ENCODE results near the gene C21orf58. TPM values are rescaled to one million over a fixed set of nuclear protein-coding genes. Genes with fewer than 3 reads are reported as not detected.

Gene C21orf58
- total RNA-seq, 1 experiment from 2014 or later, result 10.8 TPM

- Histone ChIP-seq H3K27me3 (ENCODE audit: insufficient read depth, low read length) (no peaks in the 10 kb centered on the region), H2AFZ (ENCODE audit: low read depth, low read length, poor library complexity, severe bottlenecking) (no peak overlapping the region), H3K9ac (ENCODE audit: low read length) (no peak overlapping the region), H3K4me2 (ENCODE audit: low read length) (no peak overlapping the region), H3K9me3 (ENCODE audit: control insufficient read depth in 1 of 2, insufficient read depth in 1 of 2, low read depth in 1 of 2, low read length in 2 of 2) (no peaks in the 10 kb centered on the region), H3K9me2 (ENCODE audit: insufficient read depth) (no peaks in the 10 kb centered on the region), H4K20me1 (ENCODE audit: insufficient read depth) (no peaks in the 10 kb centered on the region), H3K79me2 (ENCODE audit: insufficient read depth, low read length) (peaks cover 77% of the 10 kb centered on the region), H3K4me3 (replicated peaks in 1 of 2; ENCODE audit: low read depth in 1 of 2, low read length in 2 of 2) (no peak overlapping the region), H3K36me3 (ENCODE audit: control insufficient read depth in 1 of 2, insufficient read depth in 2 of 2, low read length in 2 of 2) (peaks cover 16 to 28% of the 10 kb centered on the region in 2 experiments; a peak in 3 of 4 replicates), H3K27ac (ENCODE audit: low read depth, low read length) (no peak overlapping the region), H3K4me1 (ENCODE audit: control insufficient read depth in 1 of 2, insufficient read depth in 2 of 2, low read length in 2 of 2) (peaks cover 16 to 28% of the 10 kb centered on the region in 2 experiments)
- intact Hi-C loops (cut with micrococcal nuclease), result loop anchor here (5.0 to 10.0 kb wide), 3 partner anchors 130 to 353 kb away; partner anchors contain the start of gene DIP2A
- TF ChIP-seq MAX (IDR thresholded peaks at IDR 0.05), result no peak
- TF ChIP-seq POLR2AphosphoS5 (IDR thresholded peaks at IDR 0.05; ENCODE audit: low read depth, low read length), result no peak
- TF ChIP-seq REST (IDR thresholded peaks at IDR 0.05; ENCODE audit: low read depth), result no peak
- no peak for TF ChIP-seq POLR2A (IDR thresholded peaks at IDR 0.05; ENCODE audit: borderline replicate concordance, extremely low read depth, insufficient read depth, insufficient read length)
- TF ChIP-seq EZH2 (IDR thresholded peaks at IDR 0.05), result no peak
- TF ChIP-seq ZFX (IDR thresholded peaks at IDR 0.05), result no peak
- CTCF ChIA-PET, result no interaction called here
- RAD21 ChIA-PET (ENCODE audit: low non-redundant PET in 1 of 2, low total read pairs in 2 of 2, uncharacterized antibody in 2 of 2, unreplicated experiment in 2 of 2), result no interaction called here
- no peak for ATAC-seq
- POLR2A ChIA-PET, result no interaction called here
- no peak for DNase-seq (ENCODE audit: low read depth, low spot score)
- BruUV-seq (replicated peaks), result TSS peak; percentile 17
Measured at GRCh38 chr21:46327711-46328110, 4.0 kb upstream of the C21orf58 start.
